ENCODE measurements around the gene IFNG. TPM values are rescaled to one million over a fixed set of nuclear protein-coding genes. Genes with fewer than 3 reads are reported as not detected.

The IFNG gene
- total and polyA plus RNA-seq, 9 of the 15 experiments (the other 6 are each of a cell fraction or from before 2014, with no cell fraction given): 0.38 TPM; not detected in 8

- Histone ChIP-seq H3K27me3 (ENCODE audit: control insufficient read depth in 2 of 2, insufficient read depth in 2 of 2, low read length in 2 of 2) (peaks cover 2 to 7% of the 10 kb centered on the region in 2 experiments; a peak in 2 of 5 replicates), H3K4me2 (ENCODE audit: insufficient read depth, low read length) (no peak overlapping the region), H3K79me2 (ENCODE audit: control insufficient read depth, insufficient read depth, low read length) (no peaks in the 10 kb centered on the region), H3K9me1 (ENCODE audit: control insufficient read depth, insufficient read depth, low read length) (no peaks in the 10 kb centered on the region), H2AFZ (ENCODE audit: low read depth, low read length) (no peak overlapping the region), H3K9ac (ENCODE audit: insufficient read depth in 1 of 2, low read depth in 2 of 2, low read length in 2 of 2) (no peak overlapping the region), H4K20me1 (replicated peaks; ENCODE audit: control insufficient read depth, insufficient read depth, low read length) (no peaks in the 10 kb centered on the region; the same call in 1 of the 2 replicates), H3K4me3 (no peak overlapping the region), H3K4me1 (replicated peaks in 1 of 2; ENCODE audit: control insufficient read depth in 2 of 2, insufficient read depth in 2 of 2, low read length in 2 of 2) (no peaks in the 10 kb centered on the region), H3K9me3 (replicated peaks; ENCODE audit: control insufficient read depth, insufficient read depth, low read depth, low read length) (no peaks in the 10 kb centered on the region), H3K36me3 (ENCODE audit: control insufficient read depth, insufficient read depth, low read length) (no peaks in the 10 kb centered on the region), H3K27ac (ENCODE audit: extremely low read depth, low read depth, low read length) (no peak overlapping the region)
- FAIRE-seq (no peak), DNase-seq (ENCODE audit: extremely low read depth in 1 of 4, low spot score in 3 of 4) (no peak), ATAC-seq (no peak)
- BruUV-seq (replicated peaks): no TSS peak
- in situ Hi-C loops (cut with MboI) (no loop called here), intact Hi-C loops (cut with micrococcal nuclease) (loop anchor here (5.0 kb wide), 2 partner anchors 115 to 155 kb away; no protein-coding TSS in a partner anchor)
- CTCF ChIA-PET (ENCODE audit: low intra/inter-chr PET ratio): no interaction called here
- WGBS (ENCODE audit: insufficient coverage, low coverage, missing lambda C conversion rate): 0% methylated on average over 4 of the region's 4 CpGs
- POLR2A ChIA-PET: no interaction called here
- TF ChIP-seq PPARD (CRISPR knock-in tag; IDR thresholded peaks at IDR 0.05): no peak
- no peak for TF ChIP-seq CEBPG (CRISPR knock-in tag; IDR thresholded peaks at IDR 0.05)
- TF ChIP-seq CEBPG (tag; conservative IDR thresholded peaks at IDR 0.05 in 1 of 2, IDR thresholded peaks at IDR 0.05 in 1 of 2): peak in 1 of 2 experiments; percentile 45; a peak in 1 of 4 replicates
- TF ChIP-seq ZNF436 (CRISPR knock-in tag; IDR thresholded peaks at IDR 0.05): no peak
- 0 out of 2 replicates have a peak, but pooled peaks have one; percentile 13 for TF ChIP-seq MAFG (tag; conservative IDR thresholded peaks at IDR 0.05)
- no peak for TF ChIP-seq HMGXB4 (CRISPR knock-in tag; IDR thresholded peaks at IDR 0.05)
- TF ChIP-seq NFATC3 (IDR thresholded peaks at IDR 0.05): no peak
- no peak for TF ChIP-seq DNMT1 (IDR thresholded peaks at IDR 0.05)
- TF ChIP-seq, protein P1, sequence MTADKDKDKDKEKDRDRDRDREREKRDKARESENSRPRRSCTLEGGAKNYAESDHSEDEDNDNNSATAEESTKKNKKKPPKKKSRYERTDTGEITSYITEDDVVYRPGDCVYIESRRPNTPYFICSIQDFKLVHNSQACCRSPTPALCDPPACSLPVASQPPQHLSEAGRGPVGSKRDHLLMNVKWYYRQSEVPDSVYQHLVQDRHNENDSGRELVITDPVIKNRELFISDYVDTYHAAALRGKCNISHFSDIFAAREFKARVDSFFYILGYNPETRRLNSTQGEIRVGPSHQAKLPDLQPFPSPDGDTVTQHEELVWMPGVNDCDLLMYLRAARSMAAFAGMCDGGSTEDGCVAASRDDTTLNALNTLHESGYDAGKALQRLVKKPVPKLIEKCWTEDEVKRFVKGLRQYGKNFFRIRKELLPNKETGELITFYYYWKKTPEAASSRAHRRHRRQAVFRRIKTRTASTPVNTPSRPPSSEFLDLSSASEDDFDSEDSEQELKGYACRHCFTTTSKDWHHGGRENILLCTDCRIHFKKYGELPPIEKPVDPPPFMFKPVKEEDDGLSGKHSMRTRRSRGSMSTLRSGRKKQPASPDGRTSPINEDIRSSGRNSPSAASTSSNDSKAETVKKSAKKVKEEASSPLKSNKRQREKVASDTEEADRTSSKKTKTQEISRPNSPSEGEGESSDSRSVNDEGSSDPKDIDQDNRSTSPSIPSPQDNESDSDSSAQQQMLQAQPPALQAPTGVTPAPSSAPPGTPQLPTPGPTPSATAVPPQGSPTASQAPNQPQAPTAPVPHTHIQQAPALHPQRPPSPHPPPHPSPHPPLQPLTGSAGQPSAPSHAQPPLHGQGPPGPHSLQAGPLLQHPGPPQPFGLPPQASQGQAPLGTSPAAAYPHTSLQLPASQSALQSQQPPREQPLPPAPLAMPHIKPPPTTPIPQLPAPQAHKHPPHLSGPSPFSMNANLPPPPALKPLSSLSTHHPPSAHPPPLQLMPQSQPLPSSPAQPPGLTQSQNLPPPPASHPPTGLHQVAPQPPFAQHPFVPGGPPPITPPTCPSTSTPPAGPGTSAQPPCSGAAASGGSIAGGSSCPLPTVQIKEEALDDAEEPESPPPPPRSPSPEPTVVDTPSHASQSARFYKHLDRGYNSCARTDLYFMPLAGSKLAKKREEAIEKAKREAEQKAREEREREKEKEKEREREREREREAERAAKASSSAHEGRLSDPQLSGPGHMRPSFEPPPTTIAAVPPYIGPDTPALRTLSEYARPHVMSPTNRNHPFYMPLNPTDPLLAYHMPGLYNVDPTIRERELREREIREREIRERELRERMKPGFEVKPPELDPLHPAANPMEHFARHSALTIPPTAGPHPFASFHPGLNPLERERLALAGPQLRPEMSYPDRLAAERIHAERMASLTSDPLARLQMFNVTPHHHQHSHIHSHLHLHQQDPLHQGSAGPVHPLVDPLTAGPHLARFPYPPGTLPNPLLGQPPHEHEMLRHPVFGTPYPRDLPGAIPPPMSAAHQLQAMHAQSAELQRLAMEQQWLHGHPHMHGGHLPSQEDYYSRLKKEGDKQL (CRISPR knock-in tag; IDR thresholded peaks at IDR 0.05; ENCODE audit: borderline replicate concordance): no peak
- no peak for TF ChIP-seq ATF1 (CRISPR knock-in tag; IDR thresholded peaks at IDR 0.05)
- no peak for TF ChIP-seq ATF1 (tag; IDR thresholded peaks at IDR 0.05)
- no peak for TF ChIP-seq TGIF2 (CRISPR knock-in tag; IDR thresholded peaks at IDR 0.05)
- TF ChIP-seq, protein P2, sequence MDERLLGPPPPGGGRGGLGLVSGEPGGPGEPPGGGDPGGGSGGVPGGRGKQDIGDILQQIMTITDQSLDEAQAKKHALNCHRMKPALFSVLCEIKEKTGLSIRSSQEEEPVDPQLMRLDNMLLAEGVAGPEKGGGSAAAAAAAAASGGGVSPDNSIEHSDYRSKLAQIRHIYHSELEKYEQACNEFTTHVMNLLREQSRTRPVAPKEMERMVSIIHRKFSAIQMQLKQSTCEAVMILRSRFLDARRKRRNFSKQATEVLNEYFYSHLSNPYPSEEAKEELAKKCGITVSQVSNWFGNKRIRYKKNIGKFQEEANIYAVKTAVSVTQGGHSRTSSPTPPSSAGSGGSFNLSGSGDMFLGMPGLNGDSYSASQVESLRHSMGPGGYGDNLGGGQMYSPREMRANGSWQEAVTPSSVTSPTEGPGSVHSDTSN (CRISPR knock-in tag; IDR thresholded peaks at IDR 0.05; ENCODE audit: low read depth): no peak
- TF ChIP-seq, protein P2 (tag; conservative IDR thresholded peaks at IDR 0.05; ENCODE audit: low read depth): no peak
- no peak for TF ChIP-seq ZNF507 (tag; conservative IDR thresholded peaks at IDR 0.05)
Observed at GRCh38 chr12:68157380-68157779, 2.2 kb downstream of the IFNG start.

Measured in K562 (cell line).